ELR (cell line): ENCODE measurements around the gene PAPPA.

ENCODE experiments used
- DNase-seq: peaks from one replicate; pipeline ENCODE4 v3.0.0-alpha.2; 2015; ENCODE audit warnings: low read depth

The PAPPA gene

GRCh38 chr9:116345817-116346216, 192.2 kb downstream of the PAPPA start:
- DNase-seq, result no peak

- no peak for DNase-seq
These were observed 196.1 kb downstream of the PAPPA start for GRCh38 chr9:116349684-116350083.

GRCh38 chr9:116350213-116350612, 196.6 kb downstream of the PAPPA start:
- DNase-seq, result no peak

GRCh38 chr9:116352958-116353357, 199.4 kb downstream of the PAPPA start:
- no peak for DNase-seq

GRCh38 chr9:116355153-116355921, 201.7 kb downstream of the PAPPA start:
- DNase-seq, result no peak

GRCh38 chr9:116358251-116358650, 204.7 kb downstream of the PAPPA start:
- DNase-seq, result no peak

GRCh38 chr9:116360016-116360415, 206.4 kb downstream of the PAPPA start:
- no peak for DNase-seq

- no peak for DNase-seq
These were observed 207.4 kb downstream of the PAPPA start for GRCh38 chr9:116360989-116361388.

- DNase-seq, result no peak
These were observed 208.0 kb downstream of the PAPPA start for GRCh38 chr9:116361547-116361946.

GRCh38 chr9:116362493-116362892, 208.9 kb downstream of the PAPPA start:
- DNase-seq, result no peak

GRCh38 chr9:116365056-116365471, 211.5 kb downstream of the PAPPA start:
- peak; percentile 47 for DNase-seq

- no peak for DNase-seq
These were observed 212.7 kb downstream of the PAPPA start for GRCh38 chr9:116366241-116366640.

- DNase-seq, result no peak
These were observed 215.1 kb downstream of the PAPPA start for GRCh38 chr9:116368680-116369079.

GRCh38 chr9:116369706-116370105, 216.1 kb downstream of the PAPPA start:
- no peak for DNase-seq

GRCh38 chr9:116370556-116370955, 217.0 kb downstream of the PAPPA start:
- DNase-seq, result no peak

- no peak for DNase-seq
These were observed 218.6 kb downstream of the PAPPA start for GRCh38 chr9:116372081-116372673.

GRCh38 chr9:116372786-116373185, 219.2 kb downstream of the PAPPA start:
- no peak for DNase-seq

- peak; percentile 87 for DNase-seq
These were observed 223.7 kb downstream of the PAPPA start for GRCh38 chr9:116377179-116377798.

- DNase-seq, result no peak
These were observed 225.3 kb downstream of the PAPPA start for GRCh38 chr9:116378873-116379272.

- DNase-seq, result no peak
These were observed 226.2 kb downstream of the PAPPA start for GRCh38 chr9:116379821-116380220.

GRCh38 chr9:116380496-116380995, 227.0 kb downstream of the PAPPA start:
- no peak for DNase-seq

GRCh38 chr9:116381350-116381749, 227.8 kb downstream of the PAPPA start:
- DNase-seq, result no peak

- DNase-seq, result no peak
These were observed 228.5 kb downstream of the PAPPA start for GRCh38 chr9:116382053-116382452.
